ENCODE results near the gene ITPRID1.

The ITPRID1 gene

DNA sequence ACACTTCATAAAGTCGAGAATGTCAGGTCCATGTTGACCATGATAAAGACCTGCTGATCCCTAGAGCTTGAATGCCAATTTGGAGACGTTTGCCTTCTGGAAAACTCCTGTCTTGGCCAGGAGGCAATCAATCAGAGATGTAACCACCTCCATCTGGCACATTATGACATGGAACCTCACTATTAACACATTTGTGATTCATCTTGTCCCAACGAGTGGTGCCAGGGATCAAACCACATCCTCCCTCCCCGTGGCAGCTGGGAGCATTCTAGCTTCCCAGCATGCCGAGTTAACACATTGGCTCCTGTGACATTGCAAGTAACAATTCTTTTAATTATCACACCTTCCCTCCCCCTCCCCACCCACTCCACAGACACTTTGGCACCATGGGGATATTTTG is 89.2 kb downstream of the ITPRID1 start:
- H4K20me1 ChIP-seq (ENCODE audit: control insufficient read depth, insufficient read depth, low read depth, low read length), result no peaks in the 10 kb centered on the region
- no peaks in the 10 kb centered on the region for H3K79me2 ChIP-seq (ENCODE audit: control insufficient read depth, low read length)
- H3K9me2 ChIP-seq (replicated peaks; ENCODE audit: control insufficient read depth, low read length), result no peaks in the 10 kb centered on the region
- no peaks in the 10 kb centered on the region for H3K27me3 ChIP-seq (ENCODE audit: control insufficient read depth, low read length)
- H3K9me3 ChIP-seq (ENCODE audit: control insufficient read depth, insufficient read depth, low read length), result no peaks in the 10 kb centered on the region
- no peak overlapping the region for H3K27ac ChIP-seq (ENCODE audit: low read depth, low read length)
- no peaks in the 10 kb centered on the region for H3F3A ChIP-seq (ENCODE audit: control insufficient read depth, insufficient read depth)
- no peaks in the 10 kb centered on the region for H3K4me1 ChIP-seq (ENCODE audit: control insufficient read depth, low read length)
- no peak overlapping the region for H3K4me2 ChIP-seq (ENCODE audit: low read length)
- no peaks in the 10 kb centered on the region for H3K36me3 ChIP-seq (ENCODE audit: control insufficient read depth, low read length)
- no peak overlapping the region for H3K4me3 ChIP-seq (ENCODE audit: low read length)
- TF ChIP-seq, protein P1, sequence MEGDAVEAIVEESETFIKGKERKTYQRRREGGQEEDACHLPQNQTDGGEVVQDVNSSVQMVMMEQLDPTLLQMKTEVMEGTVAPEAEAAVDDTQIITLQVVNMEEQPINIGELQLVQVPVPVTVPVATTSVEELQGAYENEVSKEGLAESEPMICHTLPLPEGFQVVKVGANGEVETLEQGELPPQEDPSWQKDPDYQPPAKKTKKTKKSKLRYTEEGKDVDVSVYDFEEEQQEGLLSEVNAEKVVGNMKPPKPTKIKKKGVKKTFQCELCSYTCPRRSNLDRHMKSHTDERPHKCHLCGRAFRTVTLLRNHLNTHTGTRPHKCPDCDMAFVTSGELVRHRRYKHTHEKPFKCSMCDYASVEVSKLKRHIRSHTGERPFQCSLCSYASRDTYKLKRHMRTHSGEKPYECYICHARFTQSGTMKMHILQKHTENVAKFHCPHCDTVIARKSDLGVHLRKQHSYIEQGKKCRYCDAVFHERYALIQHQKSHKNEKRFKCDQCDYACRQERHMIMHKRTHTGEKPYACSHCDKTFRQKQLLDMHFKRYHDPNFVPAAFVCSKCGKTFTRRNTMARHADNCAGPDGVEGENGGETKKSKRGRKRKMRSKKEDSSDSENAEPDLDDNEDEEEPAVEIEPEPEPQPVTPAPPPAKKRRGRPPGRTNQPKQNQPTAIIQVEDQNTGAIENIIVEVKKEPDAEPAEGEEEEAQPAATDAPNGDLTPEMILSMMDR (IDR thresholded peaks at IDR 0.05; ENCODE audit: low read depth, low read length, poor library complexity, severe bottlenecking), result no peak
- no peak for TF ChIP-seq EZH2phosphoT487 (IDR thresholded peaks at IDR 0.05; ENCODE audit: borderline replicate concordance, low read length)

DNA sequence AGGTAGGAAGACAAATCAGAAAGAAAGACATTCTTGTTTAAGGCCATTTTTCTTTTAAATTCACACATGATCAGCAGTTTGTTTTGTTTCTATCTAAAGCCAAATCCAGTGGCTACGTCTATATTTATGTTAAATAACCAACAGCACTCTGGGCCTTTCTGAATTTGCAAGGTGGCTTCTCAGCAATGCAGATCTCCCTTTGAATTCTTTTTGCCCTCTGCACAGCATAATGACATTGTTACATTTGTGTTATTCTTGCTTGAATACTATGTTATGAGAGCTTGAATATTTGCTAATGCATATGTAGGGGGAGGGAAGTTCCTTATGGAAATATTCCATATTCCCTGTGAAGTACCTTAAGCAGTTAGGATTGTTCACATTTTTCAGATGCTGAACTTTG is 99.7 kb downstream of the ITPRID1 start:
- no peak overlapping the region for H3K27ac ChIP-seq (ENCODE audit: low read depth, low read length)
- H3K9me3 ChIP-seq (ENCODE audit: control insufficient read depth, insufficient read depth, low read length), result no peaks in the 10 kb centered on the region
- H4K20me1 ChIP-seq (ENCODE audit: control insufficient read depth, insufficient read depth, low read depth, low read length), result no peaks in the 10 kb centered on the region
- H3K9me2 ChIP-seq (replicated peaks; ENCODE audit: control insufficient read depth, low read length), result no peaks in the 10 kb centered on the region
- H3K4me1 ChIP-seq (ENCODE audit: control insufficient read depth, low read length), result no peaks in the 10 kb centered on the region
- H3K79me2 ChIP-seq (ENCODE audit: control insufficient read depth, low read length), result no peaks in the 10 kb centered on the region
- H3K27me3 ChIP-seq (ENCODE audit: control insufficient read depth, low read length), result no peaks in the 10 kb centered on the region
- H3K36me3 ChIP-seq (ENCODE audit: control insufficient read depth, low read length), result no peaks in the 10 kb centered on the region
- TF ChIP-seq, protein P1 (IDR thresholded peaks at IDR 0.05; ENCODE audit: low read depth, low read length, poor library complexity, severe bottlenecking), result no peak
- no peak for TF ChIP-seq EZH2phosphoT487 (IDR thresholded peaks at IDR 0.05; ENCODE audit: borderline replicate concordance, low read length)
- H3K4me3 ChIP-seq (ENCODE audit: low read length), result no peak overlapping the region
- H3K4me2 ChIP-seq (ENCODE audit: low read length), result no peak overlapping the region
- no peaks in the 10 kb centered on the region for H3F3A ChIP-seq (ENCODE audit: control insufficient read depth, insufficient read depth)

DNA sequence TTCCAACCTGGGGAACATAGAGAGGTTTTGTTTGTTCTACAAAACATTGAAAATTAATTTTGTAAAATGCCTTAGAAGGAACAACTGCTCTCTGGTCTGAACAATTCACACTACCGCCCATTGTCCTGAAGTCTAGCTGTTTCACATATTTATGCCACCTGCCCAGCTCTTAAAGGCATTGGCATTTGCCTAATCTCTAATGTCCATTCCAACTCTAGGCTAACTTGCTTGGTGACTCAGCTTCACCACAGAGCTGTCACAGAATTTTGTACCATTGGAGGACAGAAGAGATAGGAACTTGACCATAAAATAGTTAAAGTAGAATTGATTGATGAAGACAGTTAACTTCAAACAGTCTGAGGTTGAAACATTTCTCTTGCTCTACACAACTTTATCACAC is 119.6 kb downstream of the ITPRID1 start:
- TF ChIP-seq, protein P1 (IDR thresholded peaks at IDR 0.05; ENCODE audit: low read depth, low read length, poor library complexity, severe bottlenecking), result no peak
- no peak for TF ChIP-seq EZH2phosphoT487 (IDR thresholded peaks at IDR 0.05; ENCODE audit: borderline replicate concordance, low read length)
- H3K4me1 ChIP-seq (ENCODE audit: control insufficient read depth, low read length), result no peaks in the 10 kb centered on the region

More for the DNA sequence above, 119.6 kb downstream of the ITPRID1 start:
- no peaks in the 10 kb centered on the region for H3K9me3 ChIP-seq (ENCODE audit: control insufficient read depth, insufficient read depth, low read length)
- no peaks in the 10 kb centered on the region for H4K20me1 ChIP-seq (ENCODE audit: control insufficient read depth, insufficient read depth, low read depth, low read length)
- H3K36me3 ChIP-seq (ENCODE audit: control insufficient read depth, low read length), result no peaks in the 10 kb centered on the region
- H3K79me2 ChIP-seq (ENCODE audit: control insufficient read depth, low read length), result no peaks in the 10 kb centered on the region
- H3K27me3 ChIP-seq (ENCODE audit: control insufficient read depth, low read length), result no peaks in the 10 kb centered on the region
- H3K4me2 ChIP-seq (ENCODE audit: low read length), result no peak overlapping the region
- no peak overlapping the region for H3K4me3 ChIP-seq (ENCODE audit: low read length)
- no peaks in the 10 kb centered on the region for H3K9me2 ChIP-seq (replicated peaks; ENCODE audit: control insufficient read depth, low read length)
- no peak overlapping the region for H3K27ac ChIP-seq (ENCODE audit: low read depth, low read length)
- H3F3A ChIP-seq (ENCODE audit: control insufficient read depth, insufficient read depth), result no peaks in the 10 kb centered on the region
